AG04449 (cell line): ENCODE results near the gene AMMECR1.

Source experiments
- CTCF ChIA-PET: fragments of 350-600 bp; formaldehyde crosslinking; extraction: SDS; loops from one replicate; lab custom pipeline; 2021; ENCODE audit warnings: antibody characterized with exemption; lab: Yijun Ruan, JAX
- POLR2A ChIA-PET: fragments of 400-600, 350-600 bp; formaldehyde crosslinking; extraction: SDS; loops from one replicate; lab custom pipeline; 2020; ENCODE audit warnings: antibody characterized with exemption, inconsistent platforms; lab: Yijun Ruan, JAX
- DNase-seq: peaks from one replicate; pipeline ENCODE4 v3.0.0-alpha.2; 2010; ENCODE audit warnings: low read depth, low spot score
- H3K4me3 ChIP-seq: 2 replicates; pipeline ENCODE4 v1.5.1; 2011; ENCODE audit warnings: low read depth, mild to moderate bottlenecking, control low read depth, low read length
- CTCF ChIP-seq: IDR thresholded peaks from one replicate; pipeline ENCODE4 v1.5.1; 2011; ENCODE audit warnings: mild to moderate bottlenecking, moderate library complexity, low read length, control low read depth, inconsistent platforms; ENCODE audit not compliant: insufficient read depth; ENCODE audit errors: missing control alignments

The AMMECR1 gene

GRCh38 chrX:110172215-110172614 lies 145.7 kb downstream of the AMMECR1 start:
- no peak for TF ChIP-seq CTCF
- CTCF ChIA-PET = interaction anchor here (1.1 to 21.2 kb wide), 4 partner anchors 12 to 241 kb away, joined by 3 to 970 read pairs (median 4); no protein-coding TSS in a partner anchor
- POLR2A ChIA-PET = no interaction called here
- no peak overlapping the region for H3K4me3 ChIP-seq
- DNase-seq = no peak

DNA sequence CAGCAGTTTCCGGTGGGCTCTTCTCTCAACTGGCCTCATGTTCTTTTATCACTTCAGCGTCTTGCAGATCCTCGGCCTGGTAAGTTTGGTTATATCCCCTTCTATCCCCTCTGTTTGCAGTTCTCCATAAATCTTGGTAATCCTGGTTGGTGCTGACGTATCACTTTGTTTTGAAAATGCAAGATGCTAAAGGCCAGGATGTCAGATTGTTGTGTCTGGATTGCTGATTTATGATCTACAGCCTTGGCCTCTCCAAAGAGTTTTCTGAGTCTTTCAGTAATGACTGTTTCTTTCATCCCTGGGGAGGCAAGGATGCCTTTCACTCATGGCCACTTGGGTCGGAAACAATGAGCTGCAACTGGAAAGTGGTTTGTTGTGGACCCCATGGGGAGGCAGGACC lies 146.4 kb downstream of the AMMECR1 start:
- ChIA-PET POLR2A (no interaction called here), CTCF (interaction anchor here (1.1 to 21.2 kb wide), 2 partner anchors 16 to 242 kb away, joined by 3 to 970 read pairs; no protein-coding TSS in a partner anchor)
- no peak for TF ChIP-seq CTCF
- DNase-seq = no peak
- no peak overlapping the region for H3K4me3 ChIP-seq

- ChIA-PET POLR2A (no interaction called here), CTCF (interaction anchor here (21.2 kb wide), 1 partner anchor 243 kb away, joined by 970 read pairs; no protein-coding TSS in a partner anchor)
- no peak for DNase-seq
- no peak overlapping the region for H3K4me3 ChIP-seq
- TF ChIP-seq CTCF = no peak
These were observed 147.9 kb downstream of the AMMECR1 start for GRCh38 chrX:110170029-110170428.

GRCh38 chrX:110168585-110168984 lies 149.3 kb downstream of the AMMECR1 start:
- CTCF ChIA-PET = interaction anchor here (0.8 to 21.2 kb wide), 7 partner anchors 12 to 245 kb away, joined by 3 to 970 read pairs (median 3); no protein-coding TSS in a partner anchor
- POLR2A ChIA-PET = no interaction called here
- no peak for TF ChIP-seq CTCF
- DNase-seq = peak; percentile 49
- no peak overlapping the region for H3K4me3 ChIP-seq

DNA sequence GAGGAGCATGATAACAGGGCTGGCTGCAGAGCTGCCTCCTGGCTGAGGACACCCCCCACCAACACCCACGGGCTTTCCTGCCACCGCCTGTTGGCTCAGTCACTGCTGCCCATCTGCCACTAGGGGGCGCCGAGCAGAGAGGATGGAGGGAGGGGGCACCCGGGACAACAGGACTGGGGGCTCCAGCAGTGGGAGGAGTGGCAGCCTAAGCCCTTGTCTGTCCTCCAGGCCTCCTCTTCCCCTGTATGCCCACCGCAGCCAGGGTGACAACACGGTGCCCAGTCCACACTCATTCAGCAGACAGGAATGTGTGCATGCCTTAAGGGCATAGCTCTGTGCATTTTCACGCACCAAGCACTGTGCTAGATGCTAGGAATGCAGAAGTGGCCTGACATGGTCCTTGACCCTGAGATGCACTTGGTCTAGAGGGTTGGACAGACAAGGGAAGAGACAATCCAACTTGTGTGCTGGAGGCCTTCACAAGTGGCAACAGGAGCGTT lies 149.9 kb downstream of the AMMECR1 start:
- CTCF ChIA-PET = interaction anchor here (0.8 to 21.2 kb wide), 8 partner anchors 12 to 245 kb away, joined by 3 to 970 read pairs (median 4); no protein-coding TSS in a partner anchor

More for the DNA sequence above, 149.9 kb downstream of the AMMECR1 start:
- DNase-seq = no peak
- TF ChIP-seq CTCF = peak; percentile 55
- no peak overlapping the region for H3K4me3 ChIP-seq
- POLR2A ChIA-PET = no interaction called here
